SK-N-SH (cell line): ENCODE results near the gene GNAZ. TPM values are rescaled to one million over a fixed set of nuclear protein-coding genes. Genes with fewer than 3 reads are reported as not detected.

Source experiments
- CTCF ChIA-PET: fragments of 300-600, 350-600 bp; formaldehyde crosslinking; extraction: SDS; loops from one replicate; lab custom pipeline; 2021; lab: Yijun Ruan, JAX
- POLR2A ChIA-PET: fragments of 350-600 bp; sonication (Branson Sonifier 250); formaldehyde crosslinking; extraction: SDS; loops from one replicate; lab custom pipeline; 2020; ENCODE audit warnings: antibody characterized with exemption, inconsistent platforms; lab: Yijun Ruan, JAX
- DNase-seq: peaks from one replicate; pipeline ENCODE4 v3.0.0; 2012
- H2AFZ ChIP-seq: fragments of 200-600 bp; sonication (generic); 2 replicates; pipeline ENCODE4 v1.8.1; 2016; ENCODE audit warnings: antibody characterized with exemption, mild to moderate bottlenecking, low read depth
- H3F3A ChIP-seq: fragments of 200-600 bp; sonication (generic); replicated peaks from 2 replicates; pipeline ENCODE3; 2016; ENCODE audit warnings: antibody characterized with exemption, mild to moderate bottlenecking; ENCODE audit not compliant: insufficient read depth
- H3K27ac ChIP-seq, 2 experiments: fragments of 200-500 bp in 1 of 2; fragments of 200-600 bp in 1 of 2; sonication (Bioruptor generic) in 1 of 2; sonication (generic), shearing (Covaris generic) in 1 of 2; 2 replicates each; pipeline versions ENCODE4 v1.5.1 to v1.6.1; 2014 to 2016; ENCODE audit warnings: low read depth in 2 of 2, inconsistent platforms in 1 of 2, low read length in 1 of 2, mild to moderate bottlenecking in 1 of 2, mixed read lengths in 1 of 2
- H3K27me3 ChIP-seq: fragments of 200-600 bp; sonication (generic), shearing (Covaris generic); 2 replicates; pipeline ENCODE4 v1.6.1; 2016; ENCODE audit warnings: mixed run types; ENCODE audit not compliant: insufficient read depth
- H3K36me3 ChIP-seq, 2 experiments: fragments of 200-500 bp in 1 of 2; fragments of 200-600 bp in 1 of 2; sonication (Bioruptor generic) in 1 of 2; sonication (generic) in 1 of 2; replicated peaks in 1 of 2; 2 replicates each; pipeline versions ENCODE3 to v1.5.1; 2014 to 2016; ENCODE audit warnings: low read length in 1 of 2, mild to moderate bottlenecking in 1 of 2; ENCODE audit not compliant: insufficient read depth in 2 of 2, control insufficient read depth in 1 of 2
- H3K4me1 ChIP-seq, 2 experiments: fragments of 200-500 bp in 1 of 2; fragments of 200-600 bp in 1 of 2; sonication (Bioruptor generic) in 1 of 2; sonication (generic), shearing (Covaris generic) in 1 of 2; 2 replicates each; pipeline versions ENCODE4 v1.5.1 to v1.6.1; 2014 to 2016; ENCODE audit warnings: low read depth in 1 of 2, low read length in 1 of 2, mixed run types in 1 of 2; ENCODE audit not compliant: insufficient read depth in 2 of 2, control insufficient read depth in 1 of 2
- H3K4me2 ChIP-seq: fragments of 200-600 bp; sonication (generic), shearing (Covaris generic); 2 replicates; pipeline ENCODE4 v1.6.1; 2017; ENCODE audit warnings: mixed run types
- H3K4me3 ChIP-seq, 2 experiments: fragments of 200-500 bp in 1 of 2; fragments of 200-600 bp in 1 of 2; sonication (Bioruptor generic) in 1 of 2; sonication (generic), shearing (Covaris generic) in 1 of 2; 2 replicates each; pipeline versions ENCODE4 v1.5.1 to v1.8.1; 2014 to 2016; ENCODE audit warnings: low read depth in 2 of 2, inconsistent platforms in 1 of 2, low read length in 1 of 2, mild to moderate bottlenecking in 1 of 2, mixed read lengths in 1 of 2, moderate library complexity in 1 of 2
- H3K79me2 ChIP-seq: fragments of 200-600 bp; sonication (generic); 2 replicates; pipeline ENCODE4 v1.8.1; 2017; ENCODE audit warnings: mild to moderate bottlenecking; ENCODE audit not compliant: insufficient read depth
- H3K9ac ChIP-seq: fragments of 200-600 bp; sonication (generic); 2 replicates; pipeline ENCODE4 v1.6.1; 2017; ENCODE audit warnings: mixed run types
- H3K9me2 ChIP-seq: fragments of 200-600 bp; sonication (generic); 2 replicates; pipeline ENCODE4 v1.6.1; 2017; ENCODE audit warnings: mixed run types
- H3K9me3 ChIP-seq: fragments of 200-600 bp; sonication (generic); 2 replicates; pipeline ENCODE4 v1.6.1; 2017; ENCODE audit warnings: mixed run types, mild to moderate bottlenecking, moderate library complexity
- H4K20me1 ChIP-seq: fragments of 200-600 bp; sonication (generic); 2 replicates; pipeline ENCODE4 v1.6.1; 2017; ENCODE audit warnings: mild to moderate bottlenecking, mixed run types; ENCODE audit not compliant: insufficient read depth
- EZH2phosphoT487 ChIP-seq: fragments of 200-600 bp; sonication (generic); IDR thresholded peaks from 2 replicates; pipeline ENCODE4 v1.6.1; 2017; ENCODE audit warnings: low read depth, mixed run types, mild to moderate bottlenecking, antibody characterized with exemption, moderate library complexity, borderline replicate concordance
- FOXM1 ChIP-seq: IDR thresholded peaks from 2 replicates; pipeline ENCODE4 v1.4.0; 2012; ENCODE audit warnings: low read depth, mild to moderate bottlenecking
- GABPA ChIP-seq: IDR thresholded peaks from 2 replicates; pipeline ENCODE4 v1.4.0; 2012; ENCODE audit warnings: low read depth, mild to moderate bottlenecking
- IRF3 ChIP-seq: fragments of 150-350 bp; IDR thresholded peaks from 2 replicates; pipeline ENCODE4 v1.6.1; 2016; ENCODE audit warnings: mild to moderate bottlenecking, low read depth, low read length
- MAX ChIP-seq: IDR thresholded peaks from 2 replicates; pipeline ENCODE4 v1.4.0; 2012; ENCODE audit warnings: low read depth
- MEF2A ChIP-seq: IDR thresholded peaks from 2 replicates; pipeline ENCODE4 v1.4.0; 2012; ENCODE audit warnings: low read depth, borderline replicate concordance
- PBX3 ChIP-seq: IDR thresholded peaks from 2 replicates; pipeline ENCODE4; 2012
- POLR2AphosphoS5 ChIP-seq: IDR thresholded peaks from 2 replicates; pipeline ENCODE4 v1.6.1; 2012; ENCODE audit warnings: low read depth, low read length
- RAD21 ChIP-seq: IDR thresholded peaks from 2 replicates; pipeline ENCODE4 v1.6.1; 2012; ENCODE audit warnings: mild to moderate bottlenecking, low read length
- RCOR1 ChIP-seq: fragments of 150-350 bp; IDR thresholded peaks from 2 replicates; pipeline ENCODE4 v1.6.1; 2017; ENCODE audit warnings: antibody characterized with exemption, low read length
- RFX5 ChIP-seq: IDR thresholded peaks from 2 replicates; pipeline ENCODE4 v1.6.1; 2012; ENCODE audit warnings: mild to moderate bottlenecking, improper control_type of control experiment, low read length
- RXRA ChIP-seq: IDR thresholded peaks from 2 replicates; pipeline ENCODE4 v1.4.0; 2012; ENCODE audit warnings: low read depth, mild to moderate bottlenecking, borderline replicate concordance
- SIN3A ChIP-seq: IDR thresholded peaks from 2 replicates; pipeline ENCODE4 v1.6.1; 2012; ENCODE audit warnings: low read depth, mild to moderate bottlenecking, low read length, moderate library complexity, borderline replicate concordance
- TAF1 ChIP-seq: IDR thresholded peaks from 2 replicates; pipeline ENCODE4 v1.6.1; 2012; ENCODE audit warnings: low read depth, mild to moderate bottlenecking, low read length, moderate library complexity, borderline replicate concordance
- TEAD4 ChIP-seq: IDR thresholded peaks from 2 replicates; pipeline ENCODE4 v1.4.0; 2012; ENCODE audit warnings: mild to moderate bottlenecking, borderline replicate concordance; ENCODE audit not compliant: insufficient read depth
- USF1 ChIP-seq: IDR thresholded peaks from 2 replicates; pipeline ENCODE4 v1.4.0; 2012; ENCODE audit warnings: low read depth, borderline replicate concordance
- YY1 ChIP-seq: IDR thresholded peaks from 2 replicates; pipeline ENCODE4 v1.4.0; 2012; ENCODE audit warnings: low read depth, mild to moderate bottlenecking
- ZBTB33 ChIP-seq: IDR thresholded peaks from 2 replicates; pipeline ENCODE4 v1.4.0; 2012; ENCODE audit warnings: low read depth, borderline replicate concordance
- WGBS: methylation state at CpG from one replicate; pipeline ENCODE4 v1.1.6; 2017; ENCODE audit warnings: low lambda C conversion rate; 5-methylcytosine and 5-hydroxymethylcytosine counted together
- polyA plus RNA-seq, 3 experiments: library from polyadenylated mRNA; depleted of rRNA; stranded (reverse); fragments of >200 nt; gene quantifications; 2 replicates each; pipeline ENCODE4 v1.2.3, GENCODE V29; 2012

Gene GNAZ
- polyA plus RNA-seq, 1 of the 3 experiments (the other 2 are of a cell fraction), result 6.5 TPM

GRCh38 chr22:23060612-23061400, 9.5 kb upstream of the GNAZ start:
- WGBS, result 34% methylated on average over 6 of the region's 9 CpGs
- Histone ChIP-seq H4K20me1 (no peaks in the 10 kb centered on the region), H3K9ac (no peak overlapping the region), H3F3A (no peaks in the 10 kb centered on the region), H3K9me2 (no peaks in the 10 kb centered on the region), H3K36me3 (no peaks in the 10 kb centered on the region), H2AFZ (no peak overlapping the region), H3K27ac (no peak overlapping the region), H3K4me2 (no peak overlapping the region), H3K9me3 (no peaks in the 10 kb centered on the region), H3K27me3 (no peaks in the 10 kb centered on the region; the same call in 1 of the 2 replicates), H3K79me2 (no peaks in the 10 kb centered on the region), H3K4me1 (no peaks in the 10 kb centered on the region; a peak in 1 of 4 replicates), H3K4me3 (no peak overlapping the region)
- CTCF ChIA-PET, result no interaction called here
- POLR2A ChIA-PET, result no interaction called here
- DNase-seq, result peak; percentile 2
- TF ChIP-seq USF1, result no peak
- TF ChIP-seq GABPA, result no peak
- TF ChIP-seq MAX, result no peak
- no peak for TF ChIP-seq TAF1
- TF ChIP-seq RCOR1, result no peak
- no peak for TF ChIP-seq RAD21
- TF ChIP-seq FOXM1, result no peak
- TF ChIP-seq MEF2A, result no peak
- no peak for TF ChIP-seq RXRA
- TF ChIP-seq IRF3, result no peak
- no peak for TF ChIP-seq EZH2phosphoT487
- no peak for TF ChIP-seq ZBTB33
- no peak for TF ChIP-seq RFX5
- no peak for TF ChIP-seq YY1
- no peak for TF ChIP-seq SIN3A
- TF ChIP-seq PBX3, result no peak
- TF ChIP-seq TEAD4, result no peak
- TF ChIP-seq POLR2AphosphoS5, result no peak
